ENCODE measurements around the gene MORN3. TPM values are rescaled to one million over a fixed set of nuclear protein-coding genes. Genes with fewer than 3 reads are reported as not detected.
A peak's percentile ranks its signal among the peaks of the same experiment; 100 is the strongest.
"Not testable (repeated sequence)": the region's sequence is repeated elsewhere in the genome, so short reads cannot be mapped to it uniquely, and the experiment has no call there.

Gene MORN3, protein sequence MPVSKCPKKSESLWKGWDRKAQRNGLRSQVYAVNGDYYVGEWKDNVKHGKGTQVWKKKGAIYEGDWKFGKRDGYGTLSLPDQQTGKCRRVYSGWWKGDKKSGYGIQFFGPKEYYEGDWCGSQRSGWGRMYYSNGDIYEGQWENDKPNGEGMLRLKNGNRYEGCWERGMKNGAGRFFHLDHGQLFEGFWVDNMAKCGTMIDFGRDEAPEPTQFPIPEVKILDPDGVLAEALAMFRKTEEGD
- total RNA-seq (under 1 TPM in 4 of 9 donors, not detected in 5; 0.22 to 0.41 (median 0.27) TPM), polyA plus RNA-seq (under 1 TPM; 0.05 to 0.32 (median 0.24) TPM)
- long read RNA-seq, donor 1, result 0 reads
- long read RNA-seq, donor 2, result 0 reads
- long read RNA-seq, donor 3, result 0 reads
- long read RNA-seq, donor 4, result 0 reads
- long read RNA-seq, donor 5, result 0 reads
- long read RNA-seq, donor 6, result 0 reads
- long read RNA-seq, donor 7, result 0 reads
- long read RNA-seq, donor 8, result 0 reads
- long read RNA-seq, donor 9, result 0 reads
- long read RNA-seq, donor 10, result 0 reads

- no peak within 1 kb of the TSS for H3K27ac ChIP-seq
- intact Hi-C loops (cut with DNase I), result loop anchor here in 1 of 2 donors (5.0 kb wide), 2 partner anchors 42 to 182 kb away; partner anchors contain the start of gene ORAI1
- no peaks in the 10 kb centered on the region for H3K27me3 ChIP-seq
- TF ChIP-seq CTCF (IDR thresholded peaks at IDR 0.05), result no peak
- TF ChIP-seq POLR2A (IDR thresholded peaks at IDR 0.05), result no peak
- H3K4me1 ChIP-seq (replicated peaks in 1 of 2), result peaks cover 0 to 14% of the 10 kb centered on the region in 2 donors
- 80 to 95% (median 90%) methylated on average over 2 to 5 of the region's 5 CpGs for WGBS, 4 donors
- H3K9me3 ChIP-seq (replicated peaks in 1 of 3), result no peaks in the 10 kb centered on the region
- H3K36me3 ChIP-seq (replicated peaks in 1 of 2), result no peaks in the 10 kb centered on the region
- no peak for DNase-seq
- no peak within 1 kb of the TSS for H3K4me3 ChIP-seq
Observed at GRCh38 chr12:121669521-121669900, at the start of gene MORN3. Gene MORN3, minus strand, starts transcription at chr12:121669654. Its CDS starts 171 bp downstream, at chr12:121669483.

DNA sequence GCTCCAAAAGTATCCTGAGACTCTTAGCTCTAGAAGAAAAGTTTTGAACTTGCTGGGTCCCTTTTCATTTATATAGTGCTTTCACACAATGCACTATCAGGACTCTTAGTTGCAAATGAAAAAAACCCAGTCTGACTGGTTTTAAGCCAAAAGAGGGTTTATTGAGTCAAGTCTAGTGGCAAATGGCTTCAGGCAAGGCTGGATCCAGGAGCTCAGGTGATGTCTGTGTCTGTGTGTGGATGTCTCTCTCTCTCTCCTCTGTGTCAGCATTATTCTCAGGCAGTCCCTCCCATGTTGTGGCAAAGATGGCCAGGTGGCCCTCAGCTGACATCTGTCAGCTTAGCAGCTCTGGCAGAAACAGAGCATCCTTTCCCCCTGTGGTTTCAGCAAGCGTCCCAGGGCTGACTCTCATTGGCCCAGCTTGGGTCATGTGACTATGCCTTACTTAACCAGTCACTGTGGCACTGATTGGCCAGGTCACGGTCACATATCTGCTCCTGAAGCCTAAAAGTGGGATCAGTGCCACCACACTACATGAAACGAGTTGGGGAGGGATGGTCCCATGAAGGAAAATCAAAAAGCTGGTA lies 49.3 kb upstream of the MORN3 start:
- no peaks in the 10 kb centered on the region for H3K27me3 ChIP-seq
- H3K36me3 ChIP-seq (replicated peaks in 1 of 2), result no peaks in the 10 kb centered on the region
- no peak for DNase-seq
- no peak overlapping the region for H3K4me3 ChIP-seq
- peaks cover 5 to 15% of the 10 kb centered on the region in 2 donors for H3K4me1 ChIP-seq (replicated peaks in 1 of 2)
- WGBS, 4 donors, result 79 to 90% (median 82%) methylated on average over 3 of the region's 3 CpGs
- H3K9me3 ChIP-seq (replicated peaks in 1 of 3), result no peaks in the 10 kb centered on the region
- H3K27ac ChIP-seq, result no peak overlapping the region
- intact Hi-C loops (cut with DNase I), result no loop called here
- TF ChIP-seq CTCF (IDR thresholded peaks at IDR 0.05), result no peak
- TF ChIP-seq POLR2A (IDR thresholded peaks at IDR 0.05), result no peak

GRCh38 chr12:121717041-121717699 lies 47.7 kb upstream of the MORN3 start:
- Histone ChIP-seq H3K4me3 (no peak overlapping the region), H3K27me3 (no peaks in the 10 kb centered on the region), H3K27ac (peak overlapping the region in 4 of 5 donors; percentile 22 to 76 (median 58)), H3K36me3 (replicated peaks in 1 of 2) (no peaks in the 10 kb centered on the region), H3K9me3 (replicated peaks in 1 of 3) (no peaks in the 10 kb centered on the region), H3K4me1 (replicated peaks in 1 of 2) (peaks cover 11 to 23% of the 10 kb centered on the region in 2 donors)
- 50 to 54% (median 53%) methylated on average over 10 of the region's 10 CpGs for WGBS, 4 donors
- peak; percentile 61 to 85 (median 81) for DNase-seq
- peak in 1 of 2 donors; percentile 74 for TF ChIP-seq POLR2A (IDR thresholded peaks at IDR 0.05)
- no peak for TF ChIP-seq CTCF (IDR thresholded peaks at IDR 0.05)
- intact Hi-C loops (cut with DNase I), result no loop called here

GRCh38 chr12:121715862-121716435 lies 46.5 kb upstream of the MORN3 start:
- 80 to 83% (median 81%) methylated on average over 5 to 6 of the region's 6 CpGs for WGBS, 4 donors
- peak overlapping the region in 1 of 5 donors; percentile 48 for H3K27ac ChIP-seq
- H3K9me3 ChIP-seq (replicated peaks in 1 of 3), result no peaks in the 10 kb centered on the region
- intact Hi-C loops (cut with DNase I), result no loop called here
- TF ChIP-seq CTCF (IDR thresholded peaks at IDR 0.05) (no peak), POLR2A (IDR thresholded peaks at IDR 0.05) (no peak)
- H3K27me3 ChIP-seq, result no peaks in the 10 kb centered on the region
- DNase-seq, result no peak
- no peak overlapping the region for H3K4me3 ChIP-seq
- H3K4me1 ChIP-seq (replicated peaks in 1 of 2), result peaks cover 11 to 33% of the 10 kb centered on the region in 2 donors
- no peaks in the 10 kb centered on the region for H3K36me3 ChIP-seq (replicated peaks in 1 of 2)

GRCh38 chr12:121715055-121715454 lies 45.6 kb upstream of the MORN3 start:
- H3K9me3 ChIP-seq (replicated peaks in 1 of 3); DNase-seq; H3K36me3 ChIP-seq (replicated peaks in 1 of 2); intact Hi-C loops (cut with DNase I); H3K27me3 ChIP-seq; H3K4me3 ChIP-seq: not testable (repeated sequence)
- Histone ChIP-seq H3K4me1 (replicated peaks in 1 of 2) (peaks cover 11 to 33% of the 10 kb centered on the region in 2 donors), H3K27ac (peak overlapping the region in 1 of 5 donors; percentile 53)
- WGBS, 4 donors, result 90 to 100% (median 95%) methylated on average over 7 of the region's 7 CpGs

Measured in adrenal gland (tissue), 19 donors.